IMR-90 (cell line): ENCODE data around the gene TFAP2E. TPM values are rescaled to one million over a fixed set of nuclear protein-coding genes. Genes with fewer than 3 reads are reported as not detected.

Experiments used
- ATAC-seq: fragments of 200-7000 bp; cut with Tn5 transposase; 2 replicates; pipeline ENCODE4 v1.9.1; 2020; ENCODE audit warnings: low read depth, mild to moderate bottlenecking, moderate library complexity
- BruUV-seq: library from RNA; stranded (reverse); fragments of 400-500 nt; replicated peaks from 2 replicates; lab custom pipeline; 2021; lab: Mats Ljungman, UMichigan
- CTCF ChIA-PET: fragments of 300-600 bp; formaldehyde crosslinking; extraction: SDS; loops from one replicate; lab custom pipeline; 2021; ENCODE audit warnings: antibody characterized with exemption; lab: Yijun Ruan, JAX
- POLR2A ChIA-PET: fragments of 300-600 bp; sonication (Branson Sonifier 250); formaldehyde crosslinking; loops from one replicate; lab custom pipeline; 2022; ENCODE audit warnings: antibody characterized with exemption; ENCODE audit not compliant: unreplicated experiment; lab: Charles Lee
- DNase-seq: peaks from one replicate; pipeline ENCODE4 v3.0.0; 2013
- H2AFZ ChIP-seq: replicated peaks from 2 replicates; pipeline ENCODE3; 2013; ENCODE audit warnings: low read length, mild to moderate bottlenecking; ENCODE audit not compliant: poor library complexity
- H2AK5ac ChIP-seq: 2 replicates; pipeline ENCODE4 v1.6.1; 2013; ENCODE audit warnings: low read depth, low read length, inconsistent platforms
- H2AK9ac ChIP-seq: replicated peaks from 2 replicates; pipeline ENCODE3; 2013; ENCODE audit warnings: mild to moderate bottlenecking, low read depth, low read length, moderate library complexity; ENCODE audit not compliant: poor library complexity
- H2BK120ac ChIP-seq: 2 replicates; pipeline ENCODE4 v1.6.1; 2013; ENCODE audit warnings: low read depth, low read length, inconsistent platforms
- H2BK15ac ChIP-seq: 3 replicates; pipeline ENCODE4 v1.6.1; 2013; ENCODE audit warnings: low read depth, low read length, inconsistent platforms
- H2BK20ac ChIP-seq: 2 replicates; pipeline ENCODE4 v1.6.1; 2013; ENCODE audit warnings: low read depth, mild to moderate bottlenecking, inconsistent platforms, low read length, moderate library complexity
- H2BK5ac ChIP-seq: 2 replicates; pipeline ENCODE4 v1.6.1; 2013; ENCODE audit warnings: mild to moderate bottlenecking, low read depth, low read length, inconsistent platforms; ENCODE audit not compliant: poor library complexity, severe bottlenecking
- H3K14ac ChIP-seq: replicated peaks from 2 replicates; pipeline ENCODE4 v1.6.1; 2013; ENCODE audit warnings: low read depth, low read length, inconsistent platforms
- H3K18ac ChIP-seq: 2 replicates; pipeline ENCODE4 v1.6.1; 2013; ENCODE audit warnings: low read depth, low read length, control low read depth
- H3K23ac ChIP-seq: 2 replicates; pipeline ENCODE4 v1.6.1; 2013; ENCODE audit warnings: low read depth, low read length, inconsistent platforms
- H3K27ac ChIP-seq: 2 replicates; pipeline ENCODE4 v1.5.1; 2013; ENCODE audit warnings: mild to moderate bottlenecking, control low read depth, low read length; ENCODE audit not compliant: insufficient read depth
- H3K27me3 ChIP-seq: 2 replicates; pipeline ENCODE4 v1.6.1; 2013; ENCODE audit warnings: low read length; ENCODE audit not compliant: control insufficient read depth, insufficient read depth
- H3K36me3 ChIP-seq: 2 replicates; pipeline ENCODE4 v1.6.1; 2013; ENCODE audit warnings: low read length, mixed read lengths; ENCODE audit not compliant: control insufficient read depth, insufficient read depth
- H3K4ac ChIP-seq: 2 replicates; pipeline ENCODE4 v1.6.1; 2013; ENCODE audit warnings: low read depth, low read length, inconsistent platforms
- H3K4me1 ChIP-seq: 2 replicates; pipeline ENCODE4 v1.6.1; 2013; ENCODE audit warnings: low read length, mixed read lengths; ENCODE audit not compliant: control insufficient read depth, insufficient read depth
- H3K4me2 ChIP-seq: 2 replicates; pipeline ENCODE4 v1.6.1; 2013; ENCODE audit warnings: low read depth, mild to moderate bottlenecking, control low read depth, low read length, moderate library complexity
- H3K4me3 ChIP-seq: 2 replicates; pipeline ENCODE4 v1.5.1; 2013; ENCODE audit warnings: low read depth, mild to moderate bottlenecking, control low read depth, low read length, moderate library complexity; ENCODE audit not compliant: insufficient read depth
- H3K56ac ChIP-seq: 2 replicates; pipeline ENCODE4 v1.6.1; 2013; ENCODE audit warnings: low read length, inconsistent platforms; ENCODE audit not compliant: insufficient read depth; ENCODE audit errors: extremely low read depth
- H3K79me1 ChIP-seq, 2 experiments: 2 replicates each; pipeline ENCODE4 v1.6.1; 2013; ENCODE audit warnings: low read length in 2 of 2, inconsistent platforms in 1 of 2, low read depth in 1 of 2
- H3K9ac ChIP-seq: 2 replicates; pipeline ENCODE4 v1.6.1; 2013; ENCODE audit warnings: low read depth, low read length, control low read depth
- H3K9me1 ChIP-seq: 2 replicates; pipeline ENCODE4 v1.6.1; 2013; ENCODE audit warnings: low read length, inconsistent platforms; ENCODE audit not compliant: insufficient read depth
- H3K9me3 ChIP-seq: 2 replicates; pipeline ENCODE4 v1.6.1; 2013; ENCODE audit warnings: low read length; ENCODE audit not compliant: control insufficient read depth, insufficient read depth
- H4K20me1 ChIP-seq: 2 replicates; pipeline ENCODE4 v1.6.1; 2013; ENCODE audit warnings: low read length, inconsistent platforms; ENCODE audit not compliant: insufficient read depth
- H4K5ac ChIP-seq: 2 replicates; pipeline ENCODE4 v1.6.1; 2013; ENCODE audit warnings: mild to moderate bottlenecking, low read depth, low read length, control low read depth
- H4K8ac ChIP-seq, 2 experiments: 2 replicates each; pipeline ENCODE4 v1.6.1; 2013; ENCODE audit warnings: low read depth in 2 of 2, low read length in 2 of 2, control low read depth in 1 of 2, inconsistent platforms in 1 of 2
- H4K91ac ChIP-seq: 2 replicates; pipeline ENCODE4 v1.6.1; 2013; ENCODE audit warnings: low read depth, low read length, inconsistent platforms; ENCODE audit not compliant: insufficient read depth
- BHLHE40 ChIP-seq: fragments of 150-350 bp; IDR thresholded peaks from 2 replicates; pipeline ENCODE4 v1.6.1; 2016; ENCODE audit warnings: mild to moderate bottlenecking, low read depth, low read length
- CEBPB ChIP-seq: IDR thresholded peaks from 2 replicates; pipeline ENCODE4 v1.6.1; 2012; ENCODE audit warnings: low read depth, low read length, improper control_type of control experiment
- NFE2L2 ChIP-seq: fragments of 150-350 bp; IDR thresholded peaks from 2 replicates; pipeline ENCODE4 v1.6.1; 2016; ENCODE audit warnings: low read depth, mild to moderate bottlenecking, low read length
- POLR2A ChIP-seq: IDR thresholded peaks from 2 replicates; pipeline ENCODE4 v1.6.1; 2012; ENCODE audit warnings: mild to moderate bottlenecking, low read depth, low read length
- RCOR1 ChIP-seq: IDR thresholded peaks from 2 replicates; pipeline ENCODE4 v1.6.1; 2012; ENCODE audit warnings: mild to moderate bottlenecking, low read length, improper control_type of control experiment; ENCODE audit not compliant: insufficient replicate concordance
- WGBS, 2 experiments: methylation state at CpG; one replicate each; pipeline versions ENCODE4 v1.1.5 to v1.1.7; 2013; ENCODE audit warnings: missing lambda C conversion rate in 2 of 2; ENCODE audit not compliant: insufficient read length in 1 of 2; ENCODE audit errors: extremely low coverage in 2 of 2; 5-methylcytosine and 5-hydroxymethylcytosine counted together
- dilution Hi-C: fragments of 300-500 bp; cut with HindIII; formaldehyde crosslinking; loops from one replicate; pipeline ENCODE4 v1.14.3; 2018; ENCODE audit warnings: low sequenced_read_pairs; ENCODE audit not compliant: unreplicated experiment
- in situ Hi-C: fragments of 300-500 bp; cut with MboI; formaldehyde crosslinking; loops from 3 replicates; pipeline ENCODE4 v1.14.3; 2019; ENCODE audit warnings: low sequenced_read_pairs, inconsistent platforms, mixed read lengths
- intact Hi-C: fragments of 100-400 bp; cut with micrococcal nuclease; formaldehyde crosslinking; loops from 2 replicates; pipeline ENCODE4 v1.10.0; 2022
- polyA plus RNA-seq, 3 experiments: library from polyadenylated mRNA; depleted of rRNA; stranded (reverse); fragments of >200 nt; gene quantifications; 2 replicates each; pipeline ENCODE4 v1.2.3, GENCODE V29; 2012; ENCODE audit warnings: low replicate concordance in 1 of 3
- total RNA-seq: library from RNA; depleted of rRNA; stranded (reverse); fragments of >200 nt; gene quantifications from 2 replicates; pipeline ENCODE4 v1.2.3, GENCODE V29; 2012
- TF ChIP-seq, protein P1 (sequence below): fragments of 150-350 bp; IDR thresholded peaks from 2 replicates; pipeline ENCODE4 v1.6.1; 2016; ENCODE audit warnings: low read depth, mild to moderate bottlenecking, low read length, moderate library complexity, borderline replicate concordance

The TFAP2E gene
- total and polyA plus RNA-seq, 2 of the 4 experiments (the other 2 are of a cell fraction): under 0.01 to 0.19 TPM

- DNase-seq (no peak), ATAC-seq (no peak)
- dilution Hi-C loops: no loop called here
- WGBS, 2 experiments: 100% methylated on average over 1 of the region's 6 CpGs; no CpG with 5 or more reads in 1 of the 2 experiments
- Histone ChIP-seq H3K9ac (no peak overlapping the region), H3K9me1 (no peaks in the 10 kb centered on the region), H3K79me1 (peaks cover 20 to 33% of the 10 kb centered on the region in 2 experiments), H2AK5ac (no peak overlapping the region), H3K56ac (no peak overlapping the region), H2BK5ac (no peak overlapping the region), H2AFZ (no peak overlapping the region), H3K23ac (no peak overlapping the region), H2BK20ac (no peak overlapping the region), H4K8ac (no peak overlapping the region), H3K18ac (no peak overlapping the region), H2AK9ac (no peak overlapping the region), H2BK15ac (no peak overlapping the region), H4K20me1 (no peaks in the 10 kb centered on the region; the same call in 1 of the 2 replicates), H3K36me3 (peaks cover 11% of the 10 kb centered on the region; the same call in 1 of the 2 replicates), H3K9me3 (peaks cover 3% of the 10 kb centered on the region; the same call in 1 of the 2 replicates), H3K4me2 (no peak overlapping the region), H4K5ac (no peak overlapping the region), H2BK120ac (no peak overlapping the region), H3K4me1 (peaks cover 4% of the 10 kb centered on the region; the same call in 1 of the 2 replicates), H3K4me3 (no peak overlapping the region), H3K27me3 (no peaks in the 10 kb centered on the region), H3K4ac (no peak overlapping the region), H3K14ac (no peak overlapping the region), H3K27ac (no peak overlapping the region), H4K91ac (no peak overlapping the region)
- no peak for TF ChIP-seq CEBPB
- TF ChIP-seq BHLHE40: no peak
- TF ChIP-seq POLR2A: no peak
- TF ChIP-seq, protein P1, sequence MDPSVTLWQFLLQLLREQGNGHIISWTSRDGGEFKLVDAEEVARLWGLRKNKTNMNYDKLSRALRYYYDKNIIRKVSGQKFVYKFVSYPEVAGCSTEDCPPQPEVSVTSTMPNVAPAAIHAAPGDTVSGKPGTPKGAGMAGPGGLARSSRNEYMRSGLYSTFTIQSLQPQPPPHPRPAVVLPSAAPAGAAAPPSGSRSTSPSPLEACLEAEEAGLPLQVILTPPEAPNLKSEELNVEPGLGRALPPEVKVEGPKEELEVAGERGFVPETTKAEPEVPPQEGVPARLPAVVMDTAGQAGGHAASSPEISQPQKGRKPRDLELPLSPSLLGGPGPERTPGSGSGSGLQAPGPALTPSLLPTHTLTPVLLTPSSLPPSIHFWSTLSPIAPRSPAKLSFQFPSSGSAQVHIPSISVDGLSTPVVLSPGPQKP: no peak
- TF ChIP-seq RCOR1: no peak
- TF ChIP-seq NFE2L2: no peak
- in situ Hi-C loops: no loop called here
- ChIA-PET CTCF (interaction anchor here (0.6 kb wide), 1 partner anchor 251 kb away, joined by 3 read pairs; no protein-coding TSS in a partner anchor), POLR2A (no interaction called here)
- intact Hi-C loops: no loop called here
- no TSS peak for BruUV-seq
Observed at GRCh38 chr1:35531368-35531767, 41.7 kb upstream of the TFAP2E start.
